Endothelial cell of umbilical vein (primary cell): Measurements from ENCODE around the gene TBX19. TPM values are rescaled to one million over a fixed set of nuclear protein-coding genes. Genes with fewer than 3 reads are reported as not detected.

Source experiments
- BruUV-seq: library from RNA; stranded (reverse); fragments of 400-500 nt; replicated peaks from 2 replicates; lab custom pipeline; 2021; lab: Mats Ljungman, UMichigan
- CTCF ChIA-PET: fragments of 300-600, 350-600 bp; sonication (Branson Sonifier 250); formaldehyde crosslinking; loops from one replicate; lab custom pipeline; 2021; ENCODE audit warnings: antibody characterized with exemption, inconsistent platforms; lab: Charles Lee
- POLR2A ChIA-PET: fragments of 300-600, 350-600 bp; sonication (Branson Sonifier 250); formaldehyde crosslinking; loops from one replicate; lab custom pipeline; 2021; ENCODE audit warnings: antibody characterized with exemption, inconsistent platforms; lab: Charles Lee
- DNase-seq: peaks from one replicate; pipeline ENCODE4 v3.0.0-alpha.2; 2011; ENCODE audit warnings: low read depth, low spot score
- FAIRE-seq: peaks from 2 replicates; lab custom pipeline; 2011; peaks lifted over from hg19 to GRCh38; lab: Jason Lieb, UNC
- H2AFZ ChIP-seq: 2 replicates; pipeline ENCODE4 v1.6.0; 2012; ENCODE audit warnings: low read depth, low read length, control low read depth, inconsistent platforms
- H3K27ac ChIP-seq: 2 replicates; pipeline ENCODE4 v1.5.1; 2011; ENCODE audit warnings: low read depth, mild to moderate bottlenecking, control low read depth, low read length, moderate library complexity; ENCODE audit not compliant: insufficient read depth
- H3K27me3 ChIP-seq, 2 experiments: 2 replicates each; pipeline versions ENCODE4 v1.6.0 to v1.6.1; 2011; ENCODE audit warnings: low read length in 2 of 2, mixed read lengths in 1 of 2; ENCODE audit not compliant: control insufficient read depth in 2 of 2, insufficient read depth in 2 of 2
- H3K36me3 ChIP-seq, 2 experiments: 2 replicates in 1 of 2; 3 replicates in 1 of 2; pipeline ENCODE4 v1.5.1; 2011; ENCODE audit warnings: low read length in 2 of 2, mild to moderate bottlenecking in 1 of 2, moderate library complexity in 1 of 2; ENCODE audit not compliant: control insufficient read depth in 2 of 2, insufficient read depth in 2 of 2; ENCODE audit errors: extremely low read depth in 1 of 2
- H3K4me1 ChIP-seq: 3 replicates; pipeline ENCODE4 v1.5.1; 2011; ENCODE audit warnings: mild to moderate bottlenecking, low read length; ENCODE audit not compliant: control insufficient read depth, insufficient read depth; ENCODE audit errors: extremely low read depth
- H3K4me2 ChIP-seq: 2 replicates; pipeline ENCODE4 v1.6.1; 2011; ENCODE audit warnings: low read length, control low read depth, mixed read lengths; ENCODE audit not compliant: insufficient read depth
- H3K4me3 ChIP-seq, 3 experiments: fragments of 200-600 bp in 1 of 3; sonication (generic), shearing (Covaris generic) in 1 of 3; replicated peaks in 1 of 3; 2 replicates each; pipeline ENCODE4 v1.5.1; 2011 to 2016; ENCODE audit warnings: control low read depth in 3 of 3, low read length in 3 of 3, mild to moderate bottlenecking in 2 of 3, inconsistent platforms in 1 of 3, low read depth in 1 of 3, moderate library complexity in 1 of 3; ENCODE audit not compliant: insufficient read depth in 1 of 3
- H3K79me2 ChIP-seq: 2 replicates; pipeline ENCODE4 v1.6.0; 2012; ENCODE audit warnings: low read length, inconsistent platforms; ENCODE audit not compliant: control insufficient read depth, insufficient read depth
- H3K9ac ChIP-seq: replicated peaks from 2 replicates; pipeline ENCODE3; 2011; ENCODE audit warnings: low read length, control low read depth; ENCODE audit not compliant: insufficient read depth; ENCODE audit errors: extremely low read depth
- H3K9me1 ChIP-seq: replicated peaks from 3 replicates; pipeline ENCODE4 v1.6.0; 2011; ENCODE audit warnings: mild to moderate bottlenecking, low read length; ENCODE audit not compliant: control insufficient read depth, insufficient read depth; ENCODE audit errors: extremely low read depth
- H3K9me3 ChIP-seq: replicated peaks from 2 replicates; pipeline ENCODE4 v1.5.1; 2012; ENCODE audit warnings: low read length, inconsistent platforms; ENCODE audit not compliant: control insufficient read depth, insufficient read depth
- H4K20me1 ChIP-seq: replicated peaks from 2 replicates; pipeline ENCODE3; 2011; ENCODE audit warnings: mild to moderate bottlenecking, low read length; ENCODE audit not compliant: control insufficient read depth, insufficient read depth; ENCODE audit errors: extremely low read depth
- CTCF ChIP-seq, 2 donors: IDR thresholded peaks; 1 replicate in 1 of 2; 2 replicates in 1 of 2; pipeline ENCODE4 v1.5.1; 2011; ENCODE audit warnings: low read length in 2 of 2, mild to moderate bottlenecking in 2 of 2, moderate library complexity in 2 of 2, control low read depth in 1 of 2, inconsistent platforms in 1 of 2, low read depth in 1 of 2; ENCODE audit not compliant: insufficient read depth in 1 of 2; ENCODE audit errors: extremely low read depth in 1 of 2
- FOS ChIP-seq: IDR thresholded peaks from 2 replicates; pipeline ENCODE4 v1.6.1; 2011; ENCODE audit warnings: mild to moderate bottlenecking, low read length, moderate library complexity, borderline replicate concordance; ENCODE audit not compliant: insufficient read depth
- GATA2 ChIP-seq: IDR thresholded peaks from 2 replicates; pipeline ENCODE4 v1.7.0; 2011; ENCODE audit warnings: low read depth, mild to moderate bottlenecking, moderate library complexity, mixed read lengths, low read length; ENCODE audit not compliant: insufficient read length, insufficient read depth
- MAX ChIP-seq: IDR thresholded peaks from 2 replicates; pipeline ENCODE4 v1.6.1; 2011; ENCODE audit not compliant: insufficient read depth, insufficient read length
- MYC ChIP-seq: IDR thresholded peaks from one replicate; pipeline ENCODE4 v1.6.1; 2011; ENCODE audit warnings: mild to moderate bottlenecking, low read depth, low read length
- dilution Hi-C: fragments of 300-500 bp; cut with MboI; formaldehyde crosslinking; loops from one replicate; pipeline ENCODE4 v1.15.0; 2019; ENCODE audit warnings: low sequenced_read_pairs; ENCODE audit not compliant: extremely low pct_ligation_motif_present
- intact Hi-C: fragments of 100-400 bp; cut with micrococcal nuclease; formaldehyde crosslinking; loops from one replicate; pipeline ENCODE4 v1.10.0; 2022
- polyA plus RNA-seq, 4 experiments: library from polyadenylated mRNA; depleted of rRNA in 3 of 4; stranded (reverse) in 3 of 4; unstranded in 1 of 4; fragments of >200 nt; gene quantifications; 2 replicates each; pipeline versions ENCODE4 v1.2.1 to v1.2.3, GENCODE V29; 2011 to 2012; ENCODE audit warnings: missing spikeins in 1 of 4
- total RNA-seq: library from RNA; stranded (reverse); gene quantifications from 2 replicates; pipeline ENCODE4 v1.2.3, GENCODE V29; 2021

The TBX19 gene
- total and polyA plus RNA-seq, 2 donors (not counting 3 experiments of a cell fraction or from before 2014, with no cell fraction given): 2.3 to 2.8 TPM

GRCh38 chr1:168321945-168322344 is 41.3 kb downstream of the TBX19 start:
- H3K27me3 ChIP-seq: no peaks in the 10 kb centered on the region
- ChIA-PET CTCF (interaction anchor here (0.6 to 3.4 kb wide), 16 partner anchors 9 to 239 kb away, joined by 3 to 86 read pairs (median 3); partner anchors contain the start of gene SFT2D2), POLR2A (no interaction called here)
- peaks cover 18% of the 10 kb centered on the region for H3K4me1 ChIP-seq
- no peaks in the 10 kb centered on the region for H4K20me1 ChIP-seq
- TF ChIP-seq CTCF (IDR thresholded peaks at IDR 0.05; ENCODE audit: extremely low read depth in 1 of 2, insufficient read depth in 1 of 2, low read depth in 1 of 2, low read length in 2 of 2) (peak; percentile 4 to 40), MAX (no peak)
- no peak overlapping the region for H3K4me3 ChIP-seq
- H3K27ac ChIP-seq: no peak overlapping the region
- dilution Hi-C loops: no loop called here
- no peaks in the 10 kb centered on the region for H3K9me3 ChIP-seq
- H2AFZ ChIP-seq: no peak overlapping the region
- H3K9me1 ChIP-seq: no peaks in the 10 kb centered on the region
- H3K9ac ChIP-seq: no peak overlapping the region
- H3K79me2 ChIP-seq: no peaks in the 10 kb centered on the region
- no TSS peak for BruUV-seq
- no peaks in the 10 kb centered on the region for H3K36me3 ChIP-seq
- intact Hi-C loops: loop anchor here (1.0 kb wide), 1 partner anchor 87 kb away; no protein-coding TSS in a partner anchor
- H3K4me2 ChIP-seq: no peak overlapping the region
- peak; percentile 56 for DNase-seq
- FAIRE-seq: no peak

- DNase-seq (no peak), FAIRE-seq (no peak)
- H2AFZ ChIP-seq: no peak overlapping the region
- no peak overlapping the region for H3K4me3 ChIP-seq
- H3K4me1 ChIP-seq: peaks cover 10% of the 10 kb centered on the region
- TF ChIP-seq CTCF (IDR thresholded peaks at IDR 0.05; ENCODE audit: extremely low read depth in 1 of 2, insufficient read depth in 1 of 2, low read depth in 1 of 2, low read length in 2 of 2): no peak
- no peak for TF ChIP-seq FOS
- TF ChIP-seq GATA2: no peak
- no peak for TF ChIP-seq MYC
- no peaks in the 10 kb centered on the region for H3K79me2 ChIP-seq
- no peaks in the 10 kb centered on the region for H3K9me3 ChIP-seq
- no peaks in the 10 kb centered on the region for H3K27me3 ChIP-seq
- H3K27ac ChIP-seq: no peak overlapping the region
- H3K9ac ChIP-seq: no peak overlapping the region
- H3K9me1 ChIP-seq: no peaks in the 10 kb centered on the region
- H3K36me3 ChIP-seq: no peaks in the 10 kb centered on the region
- dilution Hi-C loops (no loop called here), intact Hi-C loops (no loop called here)
- H3K4me2 ChIP-seq: no peak overlapping the region
- CTCF ChIA-PET: interaction anchor here (1.2 to 2.6 kb wide), 3 partner anchors 18 to 243 kb away, joined by 3 to 5 read pairs (median 4); no protein-coding TSS in a partner anchor
- no peaks in the 10 kb centered on the region for H4K20me1 ChIP-seq
- POLR2A ChIA-PET: no interaction called here
- BruUV-seq: no TSS peak
These were observed 44.2 kb downstream of the TBX19 start for GRCh38 chr1:168324745-168325425.
